ENCODE data around the gene FRS2.

FRS2 gene

DNA sequence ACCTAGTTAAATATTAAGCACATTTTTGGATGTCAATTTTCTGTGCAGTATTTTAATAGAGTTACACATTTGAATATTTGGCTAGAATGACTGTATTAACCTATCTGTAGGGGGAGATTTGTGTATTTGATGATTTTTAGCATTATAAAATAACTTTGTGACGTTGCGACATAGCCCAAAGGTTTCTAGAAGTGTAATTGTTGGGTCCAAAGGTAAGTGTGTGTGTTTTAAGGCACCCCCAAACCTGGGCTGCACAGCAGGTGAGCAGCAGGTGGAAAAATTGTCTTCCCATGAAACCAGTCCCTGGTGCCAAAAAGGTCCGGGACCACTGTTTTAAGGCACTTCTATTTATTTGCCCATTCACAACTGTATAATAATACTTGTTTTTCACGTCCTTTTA lies 118.3 kb downstream of the FRS2 start:
- Histone ChIP-seq H3K79me2 (ENCODE audit: low read length) (peaks cover 35% of the 10 kb centered on the region), H3K4me2 (ENCODE audit: low read length) (no peak overlapping the region)
- TF ChIP-seq EZH2phosphoT487 (IDR thresholded peaks at IDR 0.05; ENCODE audit: low read depth) = no peak
- TF ChIP-seq, protein P1, sequence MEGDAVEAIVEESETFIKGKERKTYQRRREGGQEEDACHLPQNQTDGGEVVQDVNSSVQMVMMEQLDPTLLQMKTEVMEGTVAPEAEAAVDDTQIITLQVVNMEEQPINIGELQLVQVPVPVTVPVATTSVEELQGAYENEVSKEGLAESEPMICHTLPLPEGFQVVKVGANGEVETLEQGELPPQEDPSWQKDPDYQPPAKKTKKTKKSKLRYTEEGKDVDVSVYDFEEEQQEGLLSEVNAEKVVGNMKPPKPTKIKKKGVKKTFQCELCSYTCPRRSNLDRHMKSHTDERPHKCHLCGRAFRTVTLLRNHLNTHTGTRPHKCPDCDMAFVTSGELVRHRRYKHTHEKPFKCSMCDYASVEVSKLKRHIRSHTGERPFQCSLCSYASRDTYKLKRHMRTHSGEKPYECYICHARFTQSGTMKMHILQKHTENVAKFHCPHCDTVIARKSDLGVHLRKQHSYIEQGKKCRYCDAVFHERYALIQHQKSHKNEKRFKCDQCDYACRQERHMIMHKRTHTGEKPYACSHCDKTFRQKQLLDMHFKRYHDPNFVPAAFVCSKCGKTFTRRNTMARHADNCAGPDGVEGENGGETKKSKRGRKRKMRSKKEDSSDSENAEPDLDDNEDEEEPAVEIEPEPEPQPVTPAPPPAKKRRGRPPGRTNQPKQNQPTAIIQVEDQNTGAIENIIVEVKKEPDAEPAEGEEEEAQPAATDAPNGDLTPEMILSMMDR (IDR thresholded peaks at IDR 0.05; ENCODE audit: low read depth, low read length) = no peak

DNA sequence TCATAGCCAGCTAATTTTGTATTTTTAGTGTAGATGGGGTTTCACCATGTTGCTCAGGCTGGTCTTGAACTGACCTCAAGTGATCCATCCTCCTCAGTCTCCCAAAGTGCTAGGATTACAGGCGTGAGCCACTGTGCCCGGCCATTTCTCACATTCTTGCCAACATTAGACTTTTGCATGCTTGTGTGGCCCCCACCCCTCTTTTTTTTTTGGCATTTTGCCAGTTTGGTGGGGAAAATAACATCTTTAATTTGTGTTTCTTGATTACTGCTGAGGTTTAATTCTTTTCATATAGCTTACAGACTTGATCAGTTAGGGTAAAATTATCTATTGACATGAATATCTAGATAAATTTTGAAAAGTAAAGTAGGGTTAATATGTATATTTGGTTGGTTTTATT lies 118.9 kb downstream of the FRS2 start:
- H3K9ac ChIP-seq (ENCODE audit: low read length) = no peak overlapping the region
- no peak overlapping the region for H2AFZ ChIP-seq (ENCODE audit: low read depth, low read length)
- H3K27me3 ChIP-seq (ENCODE audit: low read depth, low read length) = no peaks in the 10 kb centered on the region
- H3K4me3 ChIP-seq (ENCODE audit: low read length) = no peak overlapping the region
- no peak overlapping the region for H3K27ac ChIP-seq (ENCODE audit: low read length)
- H4K20me1 ChIP-seq (ENCODE audit: insufficient read depth, low read length) = peaks cover 5% of the 10 kb centered on the region
- H3K9me3 ChIP-seq (ENCODE audit: insufficient read depth, low read length) = no peaks in the 10 kb centered on the region
- H3K36me3 ChIP-seq (replicated peaks; ENCODE audit: low read depth, low read length) = peaks cover 71% of the 10 kb centered on the region
- H3K79me2 ChIP-seq (ENCODE audit: low read length) = peaks cover 35% of the 10 kb centered on the region
- TF ChIP-seq, protein P1 (IDR thresholded peaks at IDR 0.05; ENCODE audit: low read depth, low read length) = no peak
- no peak for TF ChIP-seq EZH2phosphoT487 (IDR thresholded peaks at IDR 0.05; ENCODE audit: low read depth)
- peaks cover 28% of the 10 kb centered on the region for H3K4me1 ChIP-seq (ENCODE audit: low read length)
- no peak overlapping the region for H3K4me2 ChIP-seq (ENCODE audit: low read length)

More for the DNA sequence above, 118.3 kb downstream of the FRS2 start:
- Histone ChIP-seq H3K9me3 (ENCODE audit: insufficient read depth, low read length) (no peaks in the 10 kb centered on the region), H3K9ac (ENCODE audit: low read length) (no peak overlapping the region), H3K4me1 (ENCODE audit: low read length) (peaks cover 28% of the 10 kb centered on the region), H3K36me3 (replicated peaks; ENCODE audit: low read depth, low read length) (peaks cover 66% of the 10 kb centered on the region), H2AFZ (ENCODE audit: low read depth, low read length) (no peak overlapping the region), H4K20me1 (ENCODE audit: insufficient read depth, low read length) (peaks cover 5% of the 10 kb centered on the region), H3K27ac (ENCODE audit: low read length) (no peak overlapping the region), H3K4me3 (ENCODE audit: low read length) (no peak overlapping the region), H3K27me3 (ENCODE audit: low read depth, low read length) (no peaks in the 10 kb centered on the region)

DNA sequence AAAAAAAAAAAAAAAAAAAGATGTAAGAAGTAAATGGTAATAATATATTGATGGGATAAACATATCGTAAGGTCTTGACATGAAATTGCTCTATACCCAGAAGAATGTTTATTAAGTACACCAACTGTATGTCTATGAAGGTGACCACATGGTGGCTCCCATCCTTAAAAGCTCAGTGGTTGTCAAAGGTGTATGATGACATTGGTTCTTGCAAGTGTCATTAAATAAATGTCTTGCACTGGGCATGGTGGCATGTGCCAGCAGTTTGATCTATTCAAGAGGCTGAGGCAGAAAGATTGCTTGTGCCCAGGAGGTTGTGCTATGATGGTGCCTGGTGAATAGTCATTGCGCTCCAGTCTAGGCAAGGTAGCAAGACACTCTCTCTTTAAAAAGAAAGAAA lies 125.5 kb downstream of the FRS2 start:
- Histone ChIP-seq H3K27ac (ENCODE audit: low read length) (no peak overlapping the region), H3K4me1 (ENCODE audit: low read length) (peaks cover 12% of the 10 kb centered on the region; the same call in 1 of the 2 replicates), H3K4me2 (ENCODE audit: low read length) (no peak overlapping the region), H3K9me3 (ENCODE audit: insufficient read depth, low read length) (no peaks in the 10 kb centered on the region), H4K20me1 (ENCODE audit: insufficient read depth, low read length) (0 out of 2 replicates have a peak, but pooled peaks cover 3% of the 10 kb centered on the region), H3K27me3 (ENCODE audit: low read depth, low read length) (no peaks in the 10 kb centered on the region), H3K79me2 (ENCODE audit: low read length) (peaks cover 9% of the 10 kb centered on the region; the same call in 1 of the 2 replicates), H2AFZ (ENCODE audit: low read depth, low read length) (no peak overlapping the region), H3K9ac (ENCODE audit: low read length) (no peak overlapping the region), H3K4me3 (ENCODE audit: low read length) (no peak overlapping the region), H3K36me3 (replicated peaks; ENCODE audit: low read depth, low read length) (peaks cover 80% of the 10 kb centered on the region)
- TF ChIP-seq, protein P1 (IDR thresholded peaks at IDR 0.05; ENCODE audit: low read depth, low read length) = no peak; the same call in 1 of the 2 replicates
- no peak for TF ChIP-seq EZH2phosphoT487 (IDR thresholded peaks at IDR 0.05; ENCODE audit: low read depth)

DNA sequence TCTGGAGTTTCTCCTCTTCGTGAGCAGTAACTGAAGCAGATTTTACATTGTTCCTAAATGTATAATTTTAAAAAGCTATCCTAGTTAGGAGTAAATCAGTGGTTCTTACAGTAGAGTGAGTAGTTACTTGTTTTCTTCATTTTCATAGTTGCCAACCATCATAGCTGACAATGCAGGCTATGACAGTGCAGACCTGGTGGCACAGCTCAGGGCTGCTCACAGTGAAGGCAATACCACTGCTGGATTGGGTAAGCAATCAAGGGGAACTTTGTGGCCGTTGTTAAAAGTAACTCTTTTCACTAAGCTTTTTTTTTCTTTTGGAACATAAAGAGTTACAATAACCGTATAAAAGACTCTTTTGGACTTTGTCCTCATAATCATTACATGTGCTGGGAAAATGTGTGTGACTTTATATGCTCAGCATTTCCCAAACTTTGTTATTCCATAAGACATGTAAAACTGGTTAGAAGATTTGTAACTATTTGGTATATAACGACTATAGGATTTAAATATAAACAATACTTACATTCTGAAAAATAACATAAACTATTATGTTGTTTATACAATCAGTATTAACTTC lies 128.1 kb downstream of the FRS2 start:
- H3K4me1 ChIP-seq (ENCODE audit: low read length) = no peaks in the 10 kb centered on the region
- H3K9me3 ChIP-seq (ENCODE audit: insufficient read depth, low read length) = no peaks in the 10 kb centered on the region
- TF ChIP-seq, protein P1 (IDR thresholded peaks at IDR 0.05; ENCODE audit: low read depth, low read length) = no peak
- TF ChIP-seq EZH2phosphoT487 (IDR thresholded peaks at IDR 0.05; ENCODE audit: low read depth) = no peak
- no peak overlapping the region for H3K4me2 ChIP-seq (ENCODE audit: low read length)
- H3K36me3 ChIP-seq (replicated peaks; ENCODE audit: low read depth, low read length) = peaks cover 82% of the 10 kb centered on the region
- H3K79me2 ChIP-seq (ENCODE audit: low read length) = no peaks in the 10 kb centered on the region
- H2AFZ ChIP-seq (ENCODE audit: low read depth, low read length) = no peak overlapping the region
- no peaks in the 10 kb centered on the region for H3K27me3 ChIP-seq (ENCODE audit: low read depth, low read length)
- H4K20me1 ChIP-seq (ENCODE audit: insufficient read depth, low read length) = 0 out of 2 replicates have a peak, but pooled peaks cover 3% of the 10 kb centered on the region
- H3K27ac ChIP-seq (ENCODE audit: low read length) = no peak overlapping the region
- no peak overlapping the region for H3K4me3 ChIP-seq (ENCODE audit: low read length)
- no peak overlapping the region for H3K9ac ChIP-seq (ENCODE audit: low read length)
